TTC549 (cell line): ENCODE measurements around the gene RAD54L2.
A peak's percentile ranks its signal among the peaks of the same experiment; 100 is the strongest.
"Not testable (repeated sequence)": the region's sequence is repeated elsewhere in the genome, so short reads cannot be mapped to it uniquely, and the experiment has no call there.

ENCODE experiments used
- FAIRE-seq: peaks from 2 replicates; lab custom pipeline; 2012; peaks lifted over from hg19 to GRCh38; lab: Jason Lieb, UNC

RAD54L2 gene, protein sequence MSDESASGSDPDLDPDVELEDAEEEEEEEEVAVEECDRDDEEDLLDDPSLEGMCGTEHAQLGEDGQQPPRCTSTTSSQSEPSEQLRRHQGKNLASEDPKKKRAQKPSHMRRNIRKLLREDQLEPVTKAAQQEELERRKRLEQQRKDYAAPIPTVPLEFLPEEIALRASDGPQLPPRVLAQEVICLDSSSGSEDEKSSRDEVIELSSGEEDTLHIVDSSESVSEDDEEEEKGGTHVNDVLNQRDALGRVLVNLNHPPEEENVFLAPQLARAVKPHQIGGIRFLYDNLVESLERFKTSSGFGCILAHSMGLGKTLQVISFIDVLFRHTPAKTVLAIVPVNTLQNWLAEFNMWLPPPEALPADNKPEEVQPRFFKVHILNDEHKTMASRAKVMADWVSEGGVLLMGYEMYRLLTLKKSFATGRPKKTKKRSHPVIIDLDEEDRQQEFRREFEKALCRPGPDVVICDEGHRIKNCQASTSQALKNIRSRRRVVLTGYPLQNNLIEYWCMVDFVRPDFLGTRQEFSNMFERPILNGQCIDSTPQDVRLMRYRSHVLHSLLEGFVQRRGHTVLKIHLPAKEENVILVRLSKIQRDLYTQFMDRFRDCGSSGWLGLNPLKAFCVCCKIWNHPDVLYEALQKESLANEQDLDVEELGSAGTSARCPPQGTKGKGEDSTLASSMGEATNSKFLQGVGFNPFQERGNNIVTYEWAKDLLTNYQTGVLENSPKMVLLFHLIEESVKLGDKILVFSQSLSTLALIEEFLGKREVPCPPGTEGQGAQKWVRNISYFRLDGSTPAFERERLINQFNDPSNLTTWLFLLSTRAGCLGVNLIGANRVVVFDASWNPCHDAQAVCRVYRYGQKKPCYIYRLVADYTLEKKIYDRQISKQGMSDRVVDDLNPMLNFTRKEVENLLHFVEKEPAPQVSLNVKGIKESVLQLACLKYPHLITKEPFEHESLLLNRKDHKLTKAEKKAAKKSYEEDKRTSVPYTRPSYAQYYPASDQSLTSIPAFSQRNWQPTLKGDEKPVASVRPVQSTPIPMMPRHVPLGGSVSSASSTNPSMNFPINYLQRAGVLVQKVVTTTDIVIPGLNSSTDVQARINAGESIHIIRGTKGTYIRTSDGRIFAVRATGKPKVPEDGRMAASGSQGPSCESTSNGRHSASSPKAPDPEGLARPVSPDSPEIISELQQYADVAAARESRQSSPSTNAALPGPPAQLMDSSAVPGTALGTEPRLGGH (N-terminal part only)

DNA sequence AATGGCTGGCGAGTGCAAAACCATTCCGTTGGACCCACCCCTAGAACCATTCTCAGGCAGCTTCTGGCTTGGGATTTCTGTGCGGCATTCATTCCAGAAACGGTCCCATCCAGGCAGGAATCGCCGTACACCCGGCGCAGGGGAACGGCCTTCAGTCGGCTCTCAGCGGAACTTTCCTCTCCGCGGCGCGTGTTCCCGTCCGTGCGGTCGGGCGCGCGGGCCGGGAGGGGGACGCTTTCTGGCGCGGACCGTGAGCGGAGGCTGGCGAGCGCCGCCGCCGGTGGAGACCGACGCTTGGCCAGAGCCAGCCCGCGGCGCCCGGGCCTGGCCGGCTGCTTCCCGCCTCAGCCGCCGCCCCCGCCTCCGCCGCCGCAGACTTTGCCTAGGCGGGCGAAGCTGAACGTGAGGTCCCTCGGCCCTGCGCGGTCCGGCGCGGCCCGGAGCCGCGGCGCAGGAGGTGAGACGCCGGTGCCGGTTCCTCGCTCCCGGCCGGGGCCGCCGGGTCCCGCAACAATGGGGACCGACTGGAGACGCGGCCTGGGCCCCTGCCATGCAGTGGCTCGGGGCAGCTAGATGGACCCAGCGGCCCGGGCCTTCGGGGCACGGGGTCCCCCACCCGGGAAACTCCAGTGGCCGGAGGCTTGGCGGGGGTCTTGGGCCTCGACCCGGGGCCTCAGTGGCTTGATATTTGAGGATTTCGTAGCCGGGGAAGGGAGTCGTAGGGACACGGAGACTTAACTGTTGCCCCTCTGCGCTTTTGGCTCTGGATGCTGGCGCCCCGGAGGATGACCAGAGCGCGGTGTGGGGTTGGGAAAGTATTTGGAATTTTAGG is at the start of gene RAD54L2:
Gene RAD54L2, plus strand, starts transcription at position 261 of the 832 bp plus-strand sequence. CDS start 51,702 bp downstream, outside the sequence.
- no peak for FAIRE-seq

DNA sequence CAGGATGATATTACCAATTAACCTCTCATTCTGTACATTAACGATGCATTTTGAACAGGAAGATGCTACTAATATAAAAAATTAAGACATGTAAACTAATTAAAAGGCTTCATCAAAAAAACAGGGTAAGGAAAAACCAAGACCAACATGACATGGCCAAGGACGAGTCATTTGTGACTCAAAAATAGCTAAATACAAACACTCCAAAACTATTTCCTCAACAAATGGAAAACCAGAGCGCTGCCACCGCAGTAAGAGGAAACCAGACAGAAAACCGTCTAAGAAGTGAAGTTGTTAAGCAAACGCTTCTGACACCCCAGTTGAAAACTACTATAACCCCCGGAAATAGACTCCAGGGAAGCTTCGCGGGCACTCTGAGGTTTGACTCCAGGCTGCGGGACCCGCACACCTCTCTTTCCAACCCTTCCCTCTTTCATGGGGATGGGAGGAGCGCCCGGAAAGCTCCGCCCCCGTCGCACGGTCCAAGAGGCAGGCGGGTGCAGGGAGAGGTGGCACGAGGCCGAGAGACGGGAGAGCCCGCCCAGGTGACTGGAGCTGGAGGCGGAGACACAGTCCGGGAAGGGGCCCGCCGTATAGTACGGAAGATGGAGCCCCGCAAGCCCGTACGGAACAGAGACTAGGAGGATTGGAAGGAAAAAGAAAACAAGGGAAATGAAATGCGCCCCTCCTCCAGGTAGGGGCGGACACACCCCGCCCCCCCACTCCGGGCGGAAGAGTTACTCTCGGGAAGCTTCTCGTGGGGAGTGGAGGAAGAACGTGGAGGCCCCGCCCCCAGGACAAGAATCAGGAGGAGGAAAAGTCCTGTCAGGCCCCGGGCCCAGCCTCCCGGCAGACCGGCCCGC is 39.4 kb upstream of the RAD54L2 start:
- peak; percentile 77 for FAIRE-seq

DNA sequence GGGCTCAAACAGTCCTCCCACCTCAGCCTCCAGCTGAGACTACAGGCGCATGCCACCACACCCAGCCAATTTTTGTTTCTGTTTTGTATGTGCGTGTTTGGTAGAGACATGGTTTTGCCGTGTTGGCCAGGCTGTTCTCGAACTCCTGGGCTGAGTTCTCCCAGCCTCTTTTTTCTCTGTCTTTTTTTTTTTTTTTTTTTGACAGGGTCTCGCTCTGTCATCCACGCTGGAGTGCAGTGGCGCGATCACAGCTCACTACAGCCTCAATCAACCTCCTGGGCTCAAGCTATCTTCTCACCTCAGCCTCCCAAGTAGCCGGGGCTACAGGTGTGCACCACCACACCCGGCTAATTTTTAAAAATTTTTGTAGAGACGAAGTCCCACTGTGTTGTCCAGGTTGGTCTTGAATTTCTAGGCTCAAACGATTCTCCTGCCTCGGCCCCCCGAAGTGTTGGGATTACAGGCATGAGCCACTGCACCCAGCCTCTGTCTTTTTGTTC is 37.8 kb upstream of the RAD54L2 start:
- FAIRE-seq = no peak

DNA sequence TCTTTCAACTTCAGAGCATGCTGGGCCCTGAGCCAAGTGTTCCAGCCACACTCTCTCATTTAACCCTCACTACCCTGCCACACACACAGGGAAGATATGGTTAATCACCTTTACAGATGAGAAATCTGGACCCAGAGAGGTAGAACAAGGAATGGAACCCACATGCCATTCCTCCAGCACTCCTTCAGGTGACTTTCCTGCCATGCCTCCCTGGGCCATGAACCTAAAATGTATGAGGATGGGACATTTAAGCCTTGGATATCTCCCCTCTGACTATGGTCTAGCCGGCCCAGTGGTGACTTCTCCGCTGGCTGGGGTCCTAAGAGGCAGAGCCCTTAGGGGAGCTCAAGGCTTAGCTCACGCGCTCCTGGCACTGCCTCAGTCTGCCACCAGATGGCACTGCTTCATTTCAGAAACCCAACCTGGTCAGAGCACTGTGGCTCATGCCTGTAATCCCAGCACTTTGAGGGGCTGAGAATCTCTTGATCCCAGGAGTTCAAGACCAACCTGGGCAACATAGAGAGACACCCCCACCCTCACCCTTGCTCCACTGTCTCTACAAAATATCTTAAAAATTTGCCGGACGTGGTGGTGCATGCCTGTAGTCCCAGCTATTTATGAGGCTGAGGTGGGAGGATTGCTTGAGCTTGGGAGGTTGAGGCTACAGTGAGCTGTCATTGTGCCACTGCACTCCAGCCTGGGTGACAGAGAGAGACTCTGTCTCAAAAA is 36.5 kb upstream of the RAD54L2 start:
- no peak for FAIRE-seq

DNA sequence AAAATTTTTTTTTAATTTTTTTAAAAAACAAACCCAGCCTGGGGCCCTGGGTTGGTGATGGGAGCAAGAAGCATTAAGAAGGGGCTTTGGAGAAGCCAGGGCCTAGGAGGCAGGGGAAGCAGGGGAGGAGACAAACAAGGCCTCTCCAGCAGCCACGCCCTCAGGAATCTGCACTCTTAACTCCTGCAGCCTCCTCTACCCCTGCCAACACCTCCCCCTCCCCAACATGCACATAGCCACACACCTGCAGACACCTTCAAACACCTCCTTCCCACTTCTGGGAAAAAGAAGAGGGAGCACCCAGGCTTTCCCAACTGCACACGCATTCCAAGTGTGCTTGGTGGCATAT is 36.0 kb upstream of the RAD54L2 start:
- no peak for FAIRE-seq

DNA sequence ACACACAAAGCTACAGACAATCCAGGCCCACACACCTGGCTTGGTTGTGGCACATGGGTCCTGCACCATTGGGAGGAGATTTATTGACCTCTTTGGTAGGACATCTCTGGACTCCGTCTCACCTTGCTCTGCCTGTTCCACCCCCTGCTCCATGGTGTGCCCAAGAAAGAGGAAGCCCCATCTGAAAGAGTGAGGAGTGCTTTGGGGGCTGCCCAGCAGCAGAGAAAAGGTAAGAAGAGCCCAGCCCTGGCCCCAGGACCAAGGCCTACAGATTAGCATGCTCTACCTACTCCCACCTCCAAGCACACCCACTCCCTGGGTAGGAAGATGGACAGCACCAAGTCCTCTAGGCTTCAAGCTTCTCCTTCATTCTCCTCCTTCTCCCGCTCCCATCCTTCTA is 35.5 kb upstream of the RAD54L2 start:
- FAIRE-seq = no peak

DNA sequence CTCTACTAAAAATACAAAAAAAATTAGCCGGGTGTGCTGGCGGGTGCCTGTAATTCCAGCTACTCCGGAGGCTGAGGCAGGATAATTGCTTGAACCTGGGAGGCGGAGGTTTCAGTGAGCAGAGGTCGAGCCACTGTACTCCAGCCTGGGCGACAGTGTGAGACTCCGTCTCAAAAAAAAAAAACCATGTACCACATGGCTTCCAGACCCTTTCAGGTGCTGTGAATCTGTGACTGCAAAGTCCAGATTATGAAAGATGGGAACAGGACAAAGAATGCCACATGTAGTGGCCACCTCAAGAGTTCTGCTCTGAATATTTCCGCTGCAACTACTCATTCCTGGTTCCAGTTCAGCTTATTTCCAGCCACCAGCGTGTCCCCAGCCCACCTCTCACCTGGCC is 30.3 kb upstream of the RAD54L2 start:
- FAIRE-seq = no peak

DNA sequence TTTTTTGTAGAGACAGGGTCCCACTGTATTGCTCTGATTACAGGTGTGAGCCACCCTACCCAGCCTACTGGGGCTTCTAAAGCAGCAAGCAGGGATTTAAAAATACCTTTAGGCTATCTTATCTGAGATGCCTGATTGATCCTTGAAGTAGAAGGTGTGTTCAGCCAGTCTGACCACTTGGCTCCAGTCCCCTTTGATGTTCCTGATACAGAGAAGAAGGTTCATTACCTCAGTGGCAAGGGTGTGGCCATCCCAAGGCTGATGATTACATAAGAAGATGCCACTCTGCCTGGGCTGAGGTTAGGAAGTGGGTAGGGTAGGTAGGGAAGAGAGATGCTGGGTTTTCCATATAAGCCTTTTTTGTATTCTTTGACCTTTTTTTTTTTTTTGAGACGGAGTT is 27.5 kb upstream of the RAD54L2 start:
- FAIRE-seq = no peak

DNA sequence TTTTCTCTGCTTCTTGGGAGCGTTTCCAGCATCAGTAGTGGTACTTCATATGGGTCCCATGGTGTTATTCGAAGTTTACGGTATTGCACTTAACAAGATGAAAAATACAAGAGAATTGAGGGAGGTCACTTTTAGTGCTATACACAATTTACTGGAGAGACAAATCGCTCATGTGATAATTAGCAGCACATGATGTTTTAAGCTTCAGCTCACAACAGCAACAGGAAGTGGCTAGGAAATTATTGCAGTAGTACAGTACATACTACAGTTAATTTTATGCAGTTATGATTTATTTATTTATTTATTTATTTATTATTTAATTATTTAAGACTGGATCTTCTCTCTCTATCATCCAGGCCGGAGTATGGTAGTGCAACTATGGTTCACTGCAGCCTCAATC is 24.3 kb upstream of the RAD54L2 start:
- no peak for FAIRE-seq

DNA sequence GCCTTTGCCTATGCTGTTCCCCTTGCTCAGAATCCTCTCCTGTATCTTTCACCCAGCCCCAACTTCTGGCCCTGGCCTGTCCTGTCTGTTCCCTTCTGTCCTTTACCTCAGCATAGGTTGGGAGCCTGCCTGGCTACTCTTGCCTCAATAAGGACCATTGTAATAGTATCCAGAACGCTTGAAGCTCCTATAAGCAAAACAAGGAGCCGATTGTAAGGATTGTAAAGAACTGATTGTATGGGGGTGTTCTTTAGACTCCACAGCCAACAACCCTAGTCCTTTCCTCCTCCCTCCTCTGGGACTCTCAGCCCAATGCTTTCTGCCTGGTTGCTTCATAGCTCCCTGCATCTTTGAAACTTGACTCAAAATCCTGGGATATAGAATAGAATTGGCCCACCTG is 18.7 kb upstream of the RAD54L2 start:
- no peak for FAIRE-seq

DNA sequence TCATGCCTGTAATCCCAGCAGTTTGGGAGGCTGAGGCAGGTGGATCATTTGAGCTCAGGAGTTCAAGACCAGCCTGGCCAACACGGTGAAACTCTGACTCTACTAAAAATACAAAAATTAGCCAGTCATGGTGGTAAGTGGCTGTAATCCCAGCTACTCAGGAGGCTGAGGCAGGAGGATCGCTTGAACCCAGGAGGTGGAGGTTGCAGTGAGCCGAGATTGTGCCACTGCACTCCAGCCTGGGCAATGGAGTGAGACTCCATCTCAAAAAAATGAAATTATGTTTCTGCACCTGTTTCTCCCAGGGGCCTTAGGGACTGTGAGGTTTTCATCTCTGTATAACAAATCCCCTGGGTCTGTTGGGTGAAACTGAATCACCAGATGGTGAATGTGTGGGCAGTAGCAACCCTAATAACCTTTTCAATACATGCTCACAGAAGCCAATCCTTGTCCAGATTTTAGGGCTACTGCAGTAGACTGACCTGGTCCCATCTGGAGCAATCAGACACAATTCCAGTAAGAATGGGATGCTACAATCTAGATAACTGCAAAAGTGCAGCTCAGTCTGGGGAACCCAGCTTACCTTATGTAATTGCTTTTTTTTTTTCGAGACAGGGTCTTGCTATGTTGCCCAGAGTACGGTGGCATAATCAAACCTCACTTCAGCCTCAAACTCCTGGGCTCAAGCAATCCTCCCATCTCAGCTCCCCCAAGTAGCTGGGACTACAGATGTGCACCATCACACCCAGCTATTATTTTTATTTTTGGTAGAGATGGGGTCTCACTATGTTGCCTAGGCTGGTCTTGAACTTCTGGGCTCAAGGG is 17.4 kb upstream of the RAD54L2 start:
- FAIRE-seq = not testable (repeated sequence)

DNA sequence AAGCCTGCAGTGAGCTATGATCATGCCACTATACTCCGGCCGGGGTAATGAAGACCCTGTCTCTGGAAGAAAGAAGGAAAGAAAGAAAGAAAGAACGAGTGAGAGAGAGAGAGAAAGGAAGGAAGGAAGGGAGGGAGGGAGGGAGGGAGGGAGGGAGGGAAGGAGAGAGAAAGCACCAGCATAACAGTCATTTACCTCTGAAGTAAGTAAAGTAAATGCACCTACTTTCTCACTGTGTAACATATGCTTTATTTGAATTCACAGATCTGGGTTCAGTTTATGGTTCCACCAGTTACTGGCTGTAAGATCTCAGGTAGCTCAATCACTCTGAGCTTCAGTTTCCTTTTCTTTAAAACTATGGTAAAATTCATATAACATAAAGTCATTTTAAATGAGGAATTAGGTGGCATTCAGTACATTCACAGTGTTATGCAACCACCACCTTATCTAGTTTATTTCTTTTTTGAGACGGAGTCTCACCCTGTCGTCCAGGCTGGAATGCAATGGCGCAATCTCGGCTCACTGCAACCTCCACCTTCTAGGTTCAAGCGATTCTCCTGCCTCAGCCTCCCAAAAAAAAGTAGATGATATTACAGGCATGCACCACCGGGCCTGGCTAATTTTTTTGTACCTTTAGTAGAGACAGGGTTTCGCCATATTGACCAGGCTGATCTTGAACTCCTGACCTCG is 16.1 kb upstream of the RAD54L2 start:
- no peak for FAIRE-seq

DNA sequence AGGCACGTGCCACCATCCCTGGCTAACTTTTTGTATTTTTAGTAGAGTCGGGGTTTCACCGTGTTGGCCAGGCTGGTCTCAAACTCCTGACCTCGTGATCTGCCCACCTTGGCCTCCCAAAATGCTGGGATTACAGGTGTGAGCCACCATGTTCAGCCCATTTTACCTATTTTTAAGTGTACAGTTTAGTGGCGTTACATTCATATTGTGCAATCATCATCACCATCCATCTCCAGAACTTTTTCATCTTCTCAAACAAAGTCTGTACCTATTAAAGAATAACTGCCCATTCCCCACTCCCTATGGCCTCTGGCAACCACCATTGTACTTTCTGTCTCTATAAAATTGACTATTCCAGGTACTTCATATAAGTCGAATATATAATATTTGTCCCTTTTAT is 13.6 kb upstream of the RAD54L2 start:
- not testable (repeated sequence) for FAIRE-seq

DNA sequence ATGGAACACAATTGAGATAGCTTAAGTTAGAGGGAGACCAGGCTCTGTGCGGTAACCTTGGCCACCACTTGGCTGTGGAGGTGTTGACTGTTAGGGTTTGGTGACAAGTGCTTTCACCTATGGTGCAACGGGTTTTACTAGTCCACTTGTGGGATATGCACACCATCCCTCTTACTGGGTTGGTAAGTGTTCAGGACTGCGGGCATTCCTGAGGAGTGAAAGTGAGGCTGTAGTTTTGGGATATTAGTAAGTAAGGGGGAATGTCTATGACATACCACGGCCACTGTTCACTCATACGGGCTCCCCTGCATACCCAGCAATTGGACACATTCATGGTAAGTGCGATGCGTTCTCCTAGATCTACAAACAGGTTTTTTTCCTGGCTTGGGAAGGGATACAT is 8.0 kb upstream of the RAD54L2 start:
- no peak for FAIRE-seq

DNA sequence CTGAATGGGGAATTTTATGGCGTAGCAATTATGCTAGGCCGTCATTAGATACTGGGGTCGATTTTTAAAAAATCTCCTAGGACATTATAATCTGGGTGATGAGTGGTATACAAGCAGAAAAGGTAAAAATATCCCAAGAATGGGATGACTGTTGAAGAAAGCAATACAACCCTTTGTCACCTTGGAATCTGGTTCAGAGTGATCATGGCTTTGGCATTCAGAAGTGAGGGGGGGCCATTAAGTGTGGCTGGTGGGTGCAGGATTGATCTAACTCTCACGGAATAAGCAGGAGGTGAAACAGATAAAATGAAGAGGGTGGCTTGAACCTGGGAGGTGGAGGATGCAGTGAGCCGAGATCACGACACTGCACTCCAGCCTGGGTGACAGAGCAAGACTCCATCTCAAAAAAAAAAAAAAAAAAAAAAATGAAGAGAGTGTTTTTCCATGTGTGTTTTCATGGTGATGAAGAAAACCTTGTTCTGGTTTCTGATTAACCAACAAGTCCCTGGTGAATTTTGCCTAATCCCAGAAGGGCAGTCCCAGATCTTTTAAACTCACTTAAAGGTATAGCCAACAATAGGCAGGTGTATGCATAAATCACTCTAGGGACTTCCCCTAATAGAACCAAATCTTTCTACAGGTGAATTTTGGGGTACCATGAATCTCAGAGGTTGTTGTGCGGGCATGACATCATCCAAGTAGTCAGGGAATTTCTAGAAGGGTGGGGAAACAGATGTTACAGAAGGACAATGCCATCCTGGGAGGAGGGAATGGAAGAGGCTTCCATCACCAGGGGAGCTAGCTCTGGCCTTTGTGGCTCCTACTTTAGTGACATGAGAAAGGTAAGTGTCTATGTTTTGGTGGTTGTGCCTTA is 3.1 kb upstream of the RAD54L2 start:
- no peak for FAIRE-seq

DNA sequence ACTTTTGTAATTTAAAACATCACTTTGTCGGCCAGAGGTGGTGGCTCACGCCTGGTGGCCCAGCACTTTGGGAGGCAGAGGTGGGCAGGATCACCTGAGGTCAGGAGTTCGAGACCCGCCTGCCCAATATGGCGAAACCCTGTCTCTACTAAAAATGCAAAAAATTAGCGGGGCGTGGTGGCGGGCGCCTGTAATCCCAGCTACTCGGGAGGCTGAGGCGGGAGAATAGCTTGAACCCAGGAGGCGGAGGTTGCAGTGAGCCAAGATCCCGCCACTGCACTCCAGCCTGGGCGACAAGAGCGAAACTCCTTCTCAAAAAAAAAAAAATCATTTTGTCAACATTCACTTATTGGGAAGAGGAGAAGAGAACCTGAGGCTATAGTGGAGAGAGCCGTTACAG is 888 bp upstream of the RAD54L2 start:
- FAIRE-seq = not testable (repeated sequence)

DNA sequence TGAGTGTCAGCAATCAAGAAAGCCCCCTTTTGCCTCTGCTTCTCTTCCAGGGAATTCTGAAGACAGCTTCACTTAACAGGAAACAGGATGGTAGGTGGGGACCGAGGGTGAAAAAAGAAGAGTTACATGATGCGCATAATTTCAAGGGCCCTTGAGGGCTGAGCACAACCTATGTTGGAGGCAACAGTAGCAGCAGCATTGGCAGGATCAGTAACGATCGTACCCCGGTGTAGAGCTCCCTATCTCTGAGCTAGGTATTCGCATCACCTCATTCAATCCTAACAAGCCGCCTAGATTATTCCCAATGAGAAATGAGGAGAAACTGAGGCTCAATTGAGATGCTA is 432 bp upstream of the RAD54L2 start:
- FAIRE-seq = no peak
